Neural crest cell (in vitro differentiated cells): ENCODE measurements around the gene ZBTB38. TPM values are rescaled to one million over a fixed set of nuclear protein-coding genes. Genes with fewer than 3 reads are reported as not detected.

Experiments
- DNase-seq: peaks from one replicate; pipeline ENCODE4 v3.0.0; 2021; ENCODE audit warnings: low read depth, mixed read lengths, low spot score
- H3K27ac Mint-ChIP-seq: one replicate; pipeline ENCODE4 v1.8.0; 2021; ENCODE audit warnings: mild to moderate bottlenecking, mixed read lengths; ENCODE audit not compliant: unreplicated experiment
- H3K27me3 Mint-ChIP-seq: 2 replicates; pipeline ENCODE4 v1.8.0; 2021; ENCODE audit warnings: low read depth, mild to moderate bottlenecking, mixed read lengths
- H3K36me3 Mint-ChIP-seq: 2 replicates; pipeline ENCODE4 v1.8.0; 2021; ENCODE audit warnings: low read depth, mild to moderate bottlenecking, mixed read lengths
- H3K4me1 Mint-ChIP-seq: 2 replicates; pipeline ENCODE4 v1.8.0; 2021; ENCODE audit warnings: mixed read lengths
- H3K4me3 Mint-ChIP-seq: one replicate; pipeline ENCODE4 v1.8.0; 2021; ENCODE audit warnings: mild to moderate bottlenecking, mixed read lengths
- H3K9me3 Mint-ChIP-seq: 2 replicates; pipeline ENCODE4 v1.8.0; 2021; ENCODE audit warnings: mixed read lengths
- total RNA-seq: library from RNA; stranded (reverse); gene quantifications from 2 replicates; pipeline ENCODE4 v1.2.1, GENCODE V29; 2021
- TF ChIP-seq, protein P1 (sequence below): fragments of 200-600 bp; sonication (generic); conservative IDR thresholded peaks from 2 replicates; pipeline ENCODE4 v1.5.0; 2021; ENCODE audit warnings: antibody characterized with exemption, mild to moderate bottlenecking

The ZBTB38 gene
- total RNA-seq, 1 donor from 2014 or later, result 27.9 TPM

DNA sequence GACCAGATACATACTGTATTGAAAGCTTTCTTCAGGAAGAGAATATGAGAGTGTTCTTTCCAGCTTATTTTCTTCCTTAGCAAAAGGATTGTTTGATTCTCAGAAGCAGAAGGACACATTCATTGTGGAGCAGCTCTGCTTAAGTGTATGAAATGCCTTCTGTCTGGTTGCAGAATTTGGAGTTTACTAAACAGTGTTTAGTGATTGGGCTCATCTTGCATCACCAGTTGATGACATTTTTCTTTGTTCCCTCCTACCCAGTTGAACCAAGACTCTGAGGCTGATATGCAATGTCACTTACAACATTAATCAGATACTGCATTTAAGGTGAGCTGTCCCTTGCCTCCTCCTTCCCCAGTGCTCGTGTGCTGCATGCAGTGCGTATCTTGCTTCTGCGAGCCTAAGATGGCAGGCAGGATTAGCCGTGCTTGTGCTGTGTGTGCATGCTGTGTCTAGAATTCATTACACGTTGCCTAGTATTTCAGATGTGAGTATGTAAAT lies 18.4 kb downstream of the ZBTB38 start:
- Mint-ChIP-seq H3K27ac (peak overlapping the region; percentile 86), H3K4me3 (no peak overlapping the region), H3K4me1 (peaks cover 41% of the 10 kb centered on the region), H3K9me3 (no peaks in the 10 kb centered on the region), H3K36me3 (peaks cover 7% of the 10 kb centered on the region), H3K27me3 (no peaks in the 10 kb centered on the region)
- no peak for DNase-seq
- TF ChIP-seq, protein P1, sequence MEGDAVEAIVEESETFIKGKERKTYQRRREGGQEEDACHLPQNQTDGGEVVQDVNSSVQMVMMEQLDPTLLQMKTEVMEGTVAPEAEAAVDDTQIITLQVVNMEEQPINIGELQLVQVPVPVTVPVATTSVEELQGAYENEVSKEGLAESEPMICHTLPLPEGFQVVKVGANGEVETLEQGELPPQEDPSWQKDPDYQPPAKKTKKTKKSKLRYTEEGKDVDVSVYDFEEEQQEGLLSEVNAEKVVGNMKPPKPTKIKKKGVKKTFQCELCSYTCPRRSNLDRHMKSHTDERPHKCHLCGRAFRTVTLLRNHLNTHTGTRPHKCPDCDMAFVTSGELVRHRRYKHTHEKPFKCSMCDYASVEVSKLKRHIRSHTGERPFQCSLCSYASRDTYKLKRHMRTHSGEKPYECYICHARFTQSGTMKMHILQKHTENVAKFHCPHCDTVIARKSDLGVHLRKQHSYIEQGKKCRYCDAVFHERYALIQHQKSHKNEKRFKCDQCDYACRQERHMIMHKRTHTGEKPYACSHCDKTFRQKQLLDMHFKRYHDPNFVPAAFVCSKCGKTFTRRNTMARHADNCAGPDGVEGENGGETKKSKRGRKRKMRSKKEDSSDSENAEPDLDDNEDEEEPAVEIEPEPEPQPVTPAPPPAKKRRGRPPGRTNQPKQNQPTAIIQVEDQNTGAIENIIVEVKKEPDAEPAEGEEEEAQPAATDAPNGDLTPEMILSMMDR, result no peak

- TF ChIP-seq, protein P1, result no peak
- H3K4me1 Mint-ChIP-seq, result peaks cover 49% of the 10 kb centered on the region
- no peak overlapping the region for H3K27ac Mint-ChIP-seq
- H3K27me3 Mint-ChIP-seq, result no peaks in the 10 kb centered on the region
- H3K36me3 Mint-ChIP-seq, result peaks cover 5% of the 10 kb centered on the region
- H3K9me3 Mint-ChIP-seq, result no peaks in the 10 kb centered on the region
- H3K4me3 Mint-ChIP-seq, result no peak overlapping the region
- DNase-seq, result no peak
Observed at GRCh38 chr3:141387516-141387915, 19.2 kb downstream of the ZBTB38 start.

GRCh38 chr3:141388395-141388794 lies 20.1 kb downstream of the ZBTB38 start:
- DNase-seq, result no peak
- Mint-ChIP-seq H3K9me3 (no peaks in the 10 kb centered on the region), H3K27ac (no peak overlapping the region), H3K27me3 (no peaks in the 10 kb centered on the region), H3K4me1 (peaks cover 58% of the 10 kb centered on the region), H3K36me3 (peaks cover 5% of the 10 kb centered on the region), H3K4me3 (no peak overlapping the region)
- TF ChIP-seq, protein P1, result no peak

- H3K4me1 Mint-ChIP-seq, result peaks cover 63% of the 10 kb centered on the region
Observed at GRCh38 chr3:141388823-141389621, 20.7 kb downstream of the ZBTB38 start.

DNA sequence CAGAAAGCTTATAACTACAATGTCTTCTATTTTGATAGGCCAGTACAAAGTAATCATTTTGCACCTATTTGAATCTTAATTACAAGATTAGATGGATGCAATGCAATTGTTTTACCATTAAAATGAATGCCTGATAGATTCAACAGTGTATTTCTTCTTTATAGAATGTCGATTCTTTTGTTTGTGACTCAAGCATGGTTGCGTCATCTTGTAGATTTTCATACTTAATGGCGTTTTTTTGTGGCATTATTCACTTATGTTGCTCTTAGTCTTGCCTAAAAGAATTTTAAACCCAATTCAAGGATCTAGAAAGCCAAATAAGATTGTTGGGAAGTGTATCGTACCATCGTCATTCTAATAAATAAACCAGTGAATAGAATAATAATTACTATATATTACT lies 21.4 kb downstream of the ZBTB38 start:
- Mint-ChIP-seq H3K9me3 (no peaks in the 10 kb centered on the region), H3K27me3 (no peaks in the 10 kb centered on the region), H3K4me1 (peaks cover 65% of the 10 kb centered on the region), H3K27ac (no peak overlapping the region), H3K36me3 (peaks cover 2% of the 10 kb centered on the region), H3K4me3 (no peak overlapping the region)
- TF ChIP-seq, protein P1, result no peak
- DNase-seq, result no peak

More at GRCh38 chr3:141388823-141389621, 20.7 kb downstream of the ZBTB38 start:
- DNase-seq, result no peak
- Mint-ChIP-seq H3K27ac (no peak overlapping the region), H3K9me3 (no peaks in the 10 kb centered on the region), H3K4me3 (no peak overlapping the region), H3K27me3 (no peaks in the 10 kb centered on the region), H3K36me3 (peaks cover 5% of the 10 kb centered on the region)
- TF ChIP-seq, protein P1, result no peak
